Measurements from ENCODE around the gene XRCC5. TPM values are rescaled to one million over a fixed set of nuclear protein-coding genes. Genes with fewer than 3 reads are reported as not detected.

Gene XRCC5
- total and polyA plus RNA-seq, 2 of the 8 experiments (the other 6 are each of a cell fraction or from before 2014, with no cell fraction given), result 308 to 644 TPM

- TF ChIP-seq CTCF (IDR thresholded peaks at IDR 0.05; ENCODE audit: control extremely low read depth in 1 of 3, insufficient read depth in 1 of 3, low read depth in 1 of 3, low read length in 3 of 3), result no peak
Observed at GRCh38 chr2:216160786-216161185, 51.6 kb downstream of the XRCC5 start (continued).

Measured in H1 (cell line).